ENCODE measurements around the gene SZT2.

The SZT2 gene

DNA sequence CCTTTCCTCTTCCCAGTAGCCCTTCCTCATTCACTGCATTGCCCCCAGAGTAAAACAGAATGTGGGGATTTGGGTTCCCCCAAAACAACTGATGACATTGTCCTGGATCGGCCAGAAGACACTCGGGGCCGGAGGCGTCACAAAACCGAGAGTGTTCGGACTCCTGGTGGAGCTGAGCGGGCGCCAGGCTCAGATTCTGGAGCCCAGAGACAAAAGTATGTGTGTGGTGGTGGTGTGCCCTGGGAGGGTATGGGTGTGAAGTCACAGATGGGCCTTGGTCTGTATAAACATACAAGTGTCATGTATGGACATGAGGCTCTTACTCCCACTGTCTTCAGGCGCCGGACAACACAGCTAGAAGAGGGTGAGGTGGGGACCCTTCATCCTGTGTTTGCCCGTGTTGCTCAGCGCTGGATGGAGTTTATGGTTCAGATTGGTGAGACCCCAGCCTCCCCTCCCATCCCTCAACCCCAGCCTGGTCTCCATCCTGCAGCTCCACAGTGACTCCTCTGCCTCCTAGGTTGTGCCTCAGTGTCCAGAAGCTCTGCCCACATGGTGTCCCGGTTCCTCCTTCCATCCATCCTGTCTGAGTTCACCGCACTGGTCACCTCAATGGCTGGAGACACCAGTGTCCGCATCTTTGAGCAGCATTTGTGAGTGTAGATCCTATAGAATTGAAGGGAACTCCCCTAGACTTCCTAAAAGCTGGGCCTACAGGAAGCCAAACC is 51.6 kb downstream of the SZT2 start:
- TF ChIP-seq, protein P1, sequence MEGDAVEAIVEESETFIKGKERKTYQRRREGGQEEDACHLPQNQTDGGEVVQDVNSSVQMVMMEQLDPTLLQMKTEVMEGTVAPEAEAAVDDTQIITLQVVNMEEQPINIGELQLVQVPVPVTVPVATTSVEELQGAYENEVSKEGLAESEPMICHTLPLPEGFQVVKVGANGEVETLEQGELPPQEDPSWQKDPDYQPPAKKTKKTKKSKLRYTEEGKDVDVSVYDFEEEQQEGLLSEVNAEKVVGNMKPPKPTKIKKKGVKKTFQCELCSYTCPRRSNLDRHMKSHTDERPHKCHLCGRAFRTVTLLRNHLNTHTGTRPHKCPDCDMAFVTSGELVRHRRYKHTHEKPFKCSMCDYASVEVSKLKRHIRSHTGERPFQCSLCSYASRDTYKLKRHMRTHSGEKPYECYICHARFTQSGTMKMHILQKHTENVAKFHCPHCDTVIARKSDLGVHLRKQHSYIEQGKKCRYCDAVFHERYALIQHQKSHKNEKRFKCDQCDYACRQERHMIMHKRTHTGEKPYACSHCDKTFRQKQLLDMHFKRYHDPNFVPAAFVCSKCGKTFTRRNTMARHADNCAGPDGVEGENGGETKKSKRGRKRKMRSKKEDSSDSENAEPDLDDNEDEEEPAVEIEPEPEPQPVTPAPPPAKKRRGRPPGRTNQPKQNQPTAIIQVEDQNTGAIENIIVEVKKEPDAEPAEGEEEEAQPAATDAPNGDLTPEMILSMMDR (IDR thresholded peaks at IDR 0.05; ENCODE audit: low read depth, low read length) = no peak
- no peak for TF ChIP-seq EZH2phosphoT487 (IDR thresholded peaks at IDR 0.05; ENCODE audit: low read depth)
- no peak overlapping the region for H3K9ac ChIP-seq (ENCODE audit: low read length)
- no peaks in the 10 kb centered on the region for H3K36me3 ChIP-seq (replicated peaks; ENCODE audit: low read depth, low read length)
- no peaks in the 10 kb centered on the region for H4K20me1 ChIP-seq (ENCODE audit: insufficient read depth, low read length)
- no peaks in the 10 kb centered on the region for H3K79me2 ChIP-seq (ENCODE audit: low read length)
- H3K4me3 ChIP-seq (ENCODE audit: low read length) = no peak overlapping the region
- H3K27me3 ChIP-seq (ENCODE audit: low read depth, low read length) = no peaks in the 10 kb centered on the region
- no peak overlapping the region for H3K27ac ChIP-seq (ENCODE audit: low read length)
- H2AFZ ChIP-seq (ENCODE audit: low read depth, low read length) = no peak overlapping the region
- H3K4me2 ChIP-seq (ENCODE audit: low read length) = no peak overlapping the region
- H3K4me1 ChIP-seq (ENCODE audit: low read length) = no peaks in the 10 kb centered on the region
- no peaks in the 10 kb centered on the region for H3K9me3 ChIP-seq (ENCODE audit: insufficient read depth, low read length)

DNA sequence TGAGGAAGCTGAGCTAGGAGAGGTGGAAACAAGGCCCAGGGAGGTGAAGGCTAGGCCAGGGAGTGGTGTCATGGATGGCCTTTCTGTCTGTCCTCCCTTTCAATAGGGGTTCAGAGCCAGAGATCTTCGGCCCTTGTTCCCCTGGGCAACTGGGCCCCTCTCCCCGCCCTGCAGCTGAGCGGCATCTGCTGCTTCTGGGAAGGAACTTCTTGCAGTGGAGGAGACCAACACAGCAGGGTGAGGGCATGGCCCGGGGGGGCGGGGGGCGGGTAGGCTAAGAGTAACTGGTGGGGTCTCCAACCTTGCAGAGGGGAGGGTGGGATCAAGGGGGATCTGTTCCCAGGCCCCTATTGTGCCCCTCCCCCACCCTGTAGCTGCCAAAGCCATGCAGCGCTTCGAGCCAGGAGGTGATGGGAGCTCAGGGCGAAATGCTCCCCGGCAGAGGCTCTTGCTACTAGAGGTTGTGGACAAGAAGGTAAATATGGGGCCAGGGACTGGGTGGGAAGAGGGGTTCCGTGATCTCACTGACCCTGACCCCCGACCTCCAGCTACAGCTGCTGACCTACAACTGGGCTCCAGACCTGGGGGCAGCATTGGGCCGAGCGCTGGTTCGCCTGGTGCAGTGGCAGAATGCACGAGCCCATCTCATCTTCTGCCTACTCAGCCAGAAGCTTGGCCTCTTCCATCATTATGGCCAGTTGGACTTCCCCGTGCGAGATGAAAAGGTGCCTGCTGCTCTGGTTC is 52.4 kb downstream of the SZT2 start:
- Histone ChIP-seq H3K79me2 (ENCODE audit: low read length) (no peaks in the 10 kb centered on the region), H3K36me3 (replicated peaks; ENCODE audit: low read depth, low read length) (no peaks in the 10 kb centered on the region), H3K27me3 (ENCODE audit: low read depth, low read length) (no peaks in the 10 kb centered on the region), H3K4me1 (ENCODE audit: low read length) (no peaks in the 10 kb centered on the region), H3K4me3 (ENCODE audit: low read length) (no peak overlapping the region), H4K20me1 (ENCODE audit: insufficient read depth, low read length) (no peaks in the 10 kb centered on the region), H3K9me3 (ENCODE audit: insufficient read depth, low read length) (no peaks in the 10 kb centered on the region), H3K4me2 (ENCODE audit: low read length) (no peak overlapping the region), H3K9ac (ENCODE audit: low read length) (no peak overlapping the region), H3K27ac (ENCODE audit: low read length) (no peak overlapping the region), H2AFZ (ENCODE audit: low read depth, low read length) (no peak overlapping the region)
- no peak for TF ChIP-seq EZH2phosphoT487 (IDR thresholded peaks at IDR 0.05; ENCODE audit: low read depth)
- TF ChIP-seq, protein P1 (IDR thresholded peaks at IDR 0.05; ENCODE audit: low read depth, low read length) = no peak

DNA sequence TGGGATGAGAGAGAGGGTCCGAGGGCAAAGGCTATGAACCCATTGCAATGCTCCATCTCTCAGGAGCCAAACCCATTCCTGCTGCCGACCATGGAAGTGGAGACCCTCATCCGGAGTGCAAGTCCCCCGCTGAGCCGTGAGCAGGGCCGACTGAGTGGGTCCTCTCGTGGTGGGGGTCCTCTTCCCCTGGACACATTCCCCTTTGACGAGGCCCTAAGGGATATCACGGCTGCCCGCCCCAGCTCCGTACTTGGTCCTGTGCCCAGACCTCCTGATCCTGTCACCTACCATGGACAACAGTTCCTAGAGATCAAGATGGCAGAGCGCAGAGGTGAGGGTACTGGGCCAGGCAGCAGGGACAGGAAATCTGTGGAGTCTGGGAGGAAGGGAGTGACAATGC is 53.1 kb downstream of the SZT2 start:
- Histone ChIP-seq H3K9me3 (ENCODE audit: insufficient read depth, low read length) (no peaks in the 10 kb centered on the region), H3K4me2 (ENCODE audit: low read length) (no peak overlapping the region), H3K36me3 (replicated peaks; ENCODE audit: low read depth, low read length) (no peaks in the 10 kb centered on the region), H3K9ac (ENCODE audit: low read length) (no peak overlapping the region), H3K27me3 (ENCODE audit: low read depth, low read length) (no peaks in the 10 kb centered on the region), H3K4me3 (ENCODE audit: low read length) (no peak overlapping the region), H2AFZ (ENCODE audit: low read depth, low read length) (no peak overlapping the region), H3K27ac (ENCODE audit: low read length) (no peak overlapping the region), H3K79me2 (ENCODE audit: low read length) (no peaks in the 10 kb centered on the region), H3K4me1 (ENCODE audit: low read length) (no peaks in the 10 kb centered on the region), H4K20me1 (ENCODE audit: insufficient read depth, low read length) (no peaks in the 10 kb centered on the region)
- TF ChIP-seq EZH2phosphoT487 (IDR thresholded peaks at IDR 0.05; ENCODE audit: low read depth) = no peak
- TF ChIP-seq, protein P1 (IDR thresholded peaks at IDR 0.05; ENCODE audit: low read depth, low read length) = no peak

DNA sequence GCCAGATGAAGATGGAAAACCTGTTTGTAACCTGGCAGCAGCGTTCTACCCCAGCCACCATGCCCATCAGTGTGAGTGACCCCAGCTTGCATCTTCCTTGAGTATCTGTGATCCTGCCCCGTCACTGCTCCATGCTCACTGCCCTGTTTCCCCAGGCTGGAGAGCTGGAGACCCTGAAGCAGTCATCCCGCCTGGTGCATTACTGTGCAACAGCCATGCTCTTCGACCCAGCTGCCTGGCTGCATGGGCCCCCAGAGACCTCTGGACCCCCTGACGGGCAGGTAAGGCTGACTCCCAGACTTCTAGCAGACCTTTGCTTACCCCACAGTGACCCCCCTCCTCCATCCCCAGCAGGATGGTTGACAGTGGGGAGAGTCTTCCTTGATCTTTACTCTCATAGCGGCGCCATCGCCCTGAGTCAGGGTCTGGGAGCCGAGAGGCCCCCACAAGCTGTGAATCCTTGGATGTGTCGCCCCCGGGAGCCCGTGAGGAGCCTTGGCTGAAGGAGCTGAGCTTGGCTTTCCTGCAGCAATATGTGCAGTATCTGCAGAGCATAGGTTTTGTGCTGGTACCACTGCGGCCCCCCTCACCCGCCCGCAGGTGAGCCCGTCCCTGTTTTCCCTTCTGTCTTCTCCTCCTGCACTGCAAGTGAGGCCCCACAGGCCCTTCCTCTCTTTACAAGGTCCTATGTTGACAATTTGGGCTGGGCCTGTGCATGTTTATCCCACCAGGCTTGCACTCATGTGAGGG is 53.7 kb downstream of the SZT2 start:
- no peak overlapping the region for H3K4me2 ChIP-seq (ENCODE audit: low read length)
- H3K27ac ChIP-seq (ENCODE audit: low read length) = no peak overlapping the region
- no peaks in the 10 kb centered on the region for H3K79me2 ChIP-seq (ENCODE audit: low read length)
- H2AFZ ChIP-seq (ENCODE audit: low read depth, low read length) = no peak overlapping the region
- no peak for TF ChIP-seq EZH2phosphoT487 (IDR thresholded peaks at IDR 0.05; ENCODE audit: low read depth)
- TF ChIP-seq, protein P1 (IDR thresholded peaks at IDR 0.05; ENCODE audit: low read depth, low read length) = no peak
- H4K20me1 ChIP-seq (ENCODE audit: insufficient read depth, low read length) = no peaks in the 10 kb centered on the region
- H3K36me3 ChIP-seq (replicated peaks; ENCODE audit: low read depth, low read length) = no peaks in the 10 kb centered on the region
- H3K4me1 ChIP-seq (ENCODE audit: low read length) = no peaks in the 10 kb centered on the region
- no peak overlapping the region for H3K4me3 ChIP-seq (ENCODE audit: low read length)
- no peaks in the 10 kb centered on the region for H3K9me3 ChIP-seq (ENCODE audit: insufficient read depth, low read length)
- H3K9ac ChIP-seq (ENCODE audit: low read length) = no peak overlapping the region
- H3K27me3 ChIP-seq (ENCODE audit: low read depth, low read length) = no peaks in the 10 kb centered on the region

All from OCI-LY3 (cell line).